Cerebellar nuclear complex (tissue), 1 donor: ENCODE data around the gene SAMD8.

Source experiments
- DNase-seq, 2 experiments: peaks; one replicate each; lab custom pipeline; 2025; lab: John Stamatoyannopoulos, UW

SAMD8 gene

GRCh38 chr10:75223507-75223906 is 112.1 kb downstream of the SAMD8 start:
- DNase-seq: no peak

DNA sequence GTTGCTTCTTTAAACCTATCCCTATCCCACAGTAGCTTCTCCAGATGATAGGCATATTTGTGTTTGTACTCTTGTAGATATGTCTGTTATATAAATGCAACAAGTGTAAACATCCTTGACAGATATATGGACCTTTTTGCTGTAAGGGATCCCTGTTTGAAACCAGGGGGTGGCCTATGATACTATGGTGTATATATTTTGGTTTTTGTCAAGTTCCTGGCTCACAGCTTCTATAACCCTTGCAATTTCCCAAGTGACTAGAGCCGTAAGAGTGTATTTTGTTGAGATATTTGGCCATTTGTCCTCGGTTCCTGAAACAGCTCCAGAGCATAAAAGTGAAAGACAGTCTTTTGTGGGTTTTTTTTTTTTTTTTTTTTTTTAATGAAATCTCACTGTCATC is 114.6 kb downstream of the SAMD8 start:
- no peak for DNase-seq

- no peak for DNase-seq
These were observed 115.2 kb downstream of the SAMD8 start for GRCh38 chr10:75226656-75227055.

- DNase-seq: no peak
These were observed 116.8 kb downstream of the SAMD8 start for GRCh38 chr10:75228278-75228677.

DNA sequence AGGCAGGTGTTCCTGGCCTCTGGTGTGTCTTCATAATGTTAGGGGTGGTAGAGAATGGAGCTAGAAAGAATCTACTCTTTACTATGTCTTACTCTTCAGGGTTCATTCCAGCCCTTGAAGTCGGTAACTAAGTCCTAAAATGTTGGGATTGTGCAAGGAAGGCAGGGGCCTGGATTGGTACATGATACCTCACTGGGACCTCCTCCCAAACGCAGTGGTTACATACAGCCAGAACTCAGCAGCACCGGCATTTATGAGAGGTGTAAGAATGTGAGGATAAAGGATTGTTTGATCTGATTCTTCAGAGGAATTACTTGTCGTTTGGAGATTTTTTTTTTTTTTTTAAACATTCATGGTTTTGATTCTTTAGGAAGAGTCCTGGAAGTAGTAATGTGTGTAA is 117.4 kb downstream of the SAMD8 start:
- DNase-seq: no peak

- DNase-seq: no peak
These were observed 118.5 kb downstream of the SAMD8 start for GRCh38 chr10:75229971-75230370.

GRCh38 chr10:75230600-75231038 is 119.2 kb downstream of the SAMD8 start:
- DNase-seq: peak in 1 of 2 experiments; percentile 63
